ENCODE results near the gene ELOVL6. TPM values are rescaled to one million over a fixed set of nuclear protein-coding genes. Genes with fewer than 3 reads are reported as not detected.

The ELOVL6 gene
- total and polyA plus RNA-seq, 9 of the 15 experiments (the other 6 are each of a cell fraction or from before 2014, with no cell fraction given) = 18.3 to 82.6 (median 46.0) TPM

- Histone ChIP-seq H3K9me1 (ENCODE audit: control insufficient read depth, insufficient read depth, low read length) (no peaks in the 10 kb centered on the region), H3K4me2 (ENCODE audit: insufficient read depth, low read length) (no peak overlapping the region), H3K4me3 (no peak overlapping the region), H3K36me3 (ENCODE audit: control insufficient read depth, insufficient read depth, low read length) (peaks cover 45% of the 10 kb centered on the region), H3K27me3 (ENCODE audit: control insufficient read depth in 2 of 2, insufficient read depth in 2 of 2, low read length in 2 of 2) (no peaks in the 10 kb centered on the region), H3K27ac (ENCODE audit: extremely low read depth, low read depth, low read length) (no peak overlapping the region), H3K79me2 (ENCODE audit: control insufficient read depth, insufficient read depth, low read length) (peaks cover 26% of the 10 kb centered on the region), H2AFZ (ENCODE audit: low read depth, low read length) (no peak overlapping the region), H3K9me3 (replicated peaks; ENCODE audit: control insufficient read depth, insufficient read depth, low read depth, low read length) (no peaks in the 10 kb centered on the region), H3K9ac (ENCODE audit: insufficient read depth in 1 of 2, low read depth in 2 of 2, low read length in 2 of 2) (no peak overlapping the region), H3K4me1 (replicated peaks in 1 of 2; ENCODE audit: control insufficient read depth in 2 of 2, insufficient read depth in 2 of 2, low read length in 2 of 2) (peaks cover 0 to 6% of the 10 kb centered on the region in 2 experiments; a peak in 3 of 5 replicates), H4K20me1 (replicated peaks; ENCODE audit: control insufficient read depth, insufficient read depth, low read length) (no peaks in the 10 kb centered on the region; the same call in 1 of the 2 replicates)
- ChIA-PET POLR2A (no interaction called here), CTCF (ENCODE audit: low intra/inter-chr PET ratio) (no interaction called here)
- BruUV-seq (replicated peaks) = no TSS peak
- ATAC-seq (no peak), DNase-seq (ENCODE audit: extremely low read depth in 1 of 4, low spot score in 3 of 4) (no peak), FAIRE-seq (no peak)
- WGBS (ENCODE audit: insufficient coverage, low coverage, missing lambda C conversion rate) = 87% methylated on average over 6 of the region's 6 CpGs
- in situ Hi-C loops (cut with MboI) (no loop called here), intact Hi-C loops (cut with micrococcal nuclease) (no loop called here)
- TF ChIP-seq KDM1A (IDR thresholded peaks at IDR 0.05) = no peak
- TF ChIP-seq ARID2 (IDR thresholded peaks at IDR 0.05) = no peak
- TF ChIP-seq, protein P1, sequence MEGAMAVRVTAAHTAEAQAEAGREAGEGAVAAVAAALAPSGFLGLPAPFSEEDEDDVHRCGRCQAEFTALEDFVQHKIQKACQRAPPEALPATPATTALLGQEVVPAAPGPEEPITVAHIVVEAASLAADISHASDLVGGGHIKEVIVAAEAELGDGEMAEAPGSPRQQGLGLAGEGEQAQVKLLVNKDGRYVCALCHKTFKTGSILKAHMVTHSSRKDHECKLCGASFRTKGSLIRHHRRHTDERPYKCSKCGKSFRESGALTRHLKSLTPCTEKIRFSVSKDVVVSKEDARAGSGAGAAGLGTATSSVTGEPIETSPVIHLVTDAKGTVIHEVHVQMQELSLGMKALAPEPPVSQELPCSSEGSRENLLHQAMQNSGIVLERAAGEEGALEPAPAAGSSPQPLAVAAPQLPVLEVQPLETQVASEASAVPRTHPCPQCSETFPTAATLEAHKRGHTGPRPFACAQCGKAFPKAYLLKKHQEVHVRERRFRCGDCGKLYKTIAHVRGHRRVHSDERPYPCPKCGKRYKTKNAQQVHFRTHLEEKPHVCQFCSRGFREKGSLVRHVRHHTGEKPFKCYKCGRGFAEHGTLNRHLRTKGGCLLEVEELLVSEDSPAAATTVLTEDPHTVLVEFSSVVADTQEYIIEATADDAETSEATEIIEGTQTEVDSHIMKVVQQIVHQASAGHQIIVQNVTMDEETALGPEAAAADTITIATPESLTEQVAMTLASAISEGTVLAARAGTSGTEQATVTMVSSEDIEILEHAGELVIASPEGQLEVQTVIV (CRISPR knock-in tag; IDR thresholded peaks at IDR 0.05; ENCODE audit: borderline replicate concordance) = no peak
- no peak for TF ChIP-seq TAL1 (IDR thresholded peaks at IDR 0.05)
- no peak for TF ChIP-seq JUN (IDR thresholded peaks at IDR 0.05; ENCODE audit: borderline replicate concordance, low read depth, low read length)
- no peak for TF ChIP-seq JUN (CRISPR knock-in tag; IDR thresholded peaks at IDR 0.05; ENCODE audit: borderline replicate concordance)
- no peak for TF ChIP-seq ATF2 (CRISPR knock-in tag; IDR thresholded peaks at IDR 0.05)
- TF ChIP-seq GTF3C2 (IDR thresholded peaks at IDR 0.05; ENCODE audit: borderline replicate concordance, extremely low read depth, insufficient read length) = no peak
- no peak for TF ChIP-seq MCM3 (IDR thresholded peaks at IDR 0.05)
- no peak for TF ChIP-seq FOXA1 (IDR thresholded peaks at IDR 0.05; ENCODE audit: borderline replicate concordance)
- TF ChIP-seq, protein P2, sequence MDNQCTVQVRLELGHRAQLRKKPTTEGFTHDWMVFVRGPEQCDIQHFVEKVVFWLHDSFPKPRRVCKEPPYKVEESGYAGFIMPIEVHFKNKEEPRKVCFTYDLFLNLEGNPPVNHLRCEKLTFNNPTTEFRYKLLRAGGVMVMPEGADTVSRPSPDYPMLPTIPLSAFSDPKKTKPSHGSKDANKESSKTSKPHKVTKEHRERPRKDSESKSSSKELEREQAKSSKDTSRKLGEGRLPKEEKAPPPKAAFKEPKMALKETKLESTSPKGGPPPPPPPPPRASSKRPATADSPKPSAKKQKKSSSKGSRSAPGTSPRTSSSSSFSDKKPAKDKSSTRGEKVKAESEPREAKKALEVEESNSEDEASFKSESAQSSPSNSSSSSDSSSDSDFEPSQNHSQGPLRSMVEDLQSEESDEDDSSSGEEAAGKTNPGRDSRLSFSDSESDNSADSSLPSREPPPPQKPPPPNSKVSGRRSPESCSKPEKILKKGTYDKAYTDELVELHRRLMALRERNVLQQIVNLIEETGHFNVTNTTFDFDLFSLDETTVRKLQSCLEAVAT (IDR thresholded peaks at IDR 0.05) = no peak
- no peak for TF ChIP-seq POLR2H (tag; IDR thresholded peaks at IDR 0.05; ENCODE audit: low read depth)
- TF ChIP-seq, protein P3, sequence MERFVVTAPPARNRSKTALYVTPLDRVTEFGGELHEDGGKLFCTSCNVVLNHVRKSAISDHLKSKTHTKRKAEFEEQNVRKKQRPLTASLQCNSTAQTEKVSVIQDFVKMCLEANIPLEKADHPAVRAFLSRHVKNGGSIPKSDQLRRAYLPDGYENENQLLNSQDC (CRISPR knock-in tag; IDR thresholded peaks at IDR 0.05) = no peak
- TF ChIP-seq BMI1 (IDR thresholded peaks at IDR 0.05; ENCODE audit: low read length) = no peak
Observed at GRCh38 chr4:110071466-110071865, 126.9 kb downstream of the ELOVL6 start.
